GM04503 (cell line): ENCODE results near the gene CORO2A.

ENCODE experiments used
- DNase-seq: peaks from one replicate; pipeline ENCODE4 v3.0.0-alpha.2; 2012; ENCODE audit warnings: low read depth

The CORO2A gene

GRCh38 chr9:98219794-98220370 is 27.4 kb upstream of the CORO2A start:
- DNase-seq = no peak

- DNase-seq = no peak
These were observed 26.9 kb upstream of the CORO2A start for GRCh38 chr9:98219364-98219716.

GRCh38 chr9:98218562-98219363 is 26.3 kb upstream of the CORO2A start:
- DNase-seq = no peak

- DNase-seq = no peak
These were observed 24.8 kb upstream of the CORO2A start for GRCh38 chr9:98217255-98217654.

GRCh38 chr9:98216391-98216790 is 24.0 kb upstream of the CORO2A start:
- no peak for DNase-seq

- no peak for DNase-seq
These were observed 23.4 kb upstream of the CORO2A start for GRCh38 chr9:98215821-98216220.

- DNase-seq = no peak
These were observed 22.8 kb upstream of the CORO2A start for GRCh38 chr9:98215271-98215670.

GRCh38 chr9:98214811-98215210 is 22.4 kb upstream of the CORO2A start:
- no peak for DNase-seq

GRCh38 chr9:98211260-98211659 is 18.8 kb upstream of the CORO2A start:
- no peak for DNase-seq

GRCh38 chr9:98210435-98210834 is 18.0 kb upstream of the CORO2A start:
- no peak for DNase-seq

- no peak for DNase-seq
These were observed 17.1 kb upstream of the CORO2A start for GRCh38 chr9:98209530-98209929.

GRCh38 chr9:98208635-98209034 is 16.2 kb upstream of the CORO2A start:
- DNase-seq = no peak

GRCh38 chr9:98207606-98208005 is 15.2 kb upstream of the CORO2A start:
- no peak for DNase-seq

GRCh38 chr9:98206754-98207153 is 14.3 kb upstream of the CORO2A start:
- DNase-seq = no peak

GRCh38 chr9:98204692-98205091 is 12.3 kb upstream of the CORO2A start:
- DNase-seq = no peak

GRCh38 chr9:98203153-98203552 is 10.7 kb upstream of the CORO2A start:
- no peak for DNase-seq

GRCh38 chr9:98202252-98202651 is 9.8 kb upstream of the CORO2A start:
- DNase-seq = no peak

GRCh38 chr9:98201749-98202148 is 9.3 kb upstream of the CORO2A start:
- no peak for DNase-seq

GRCh38 chr9:98201102-98201501 is 8.7 kb upstream of the CORO2A start:
- no peak for DNase-seq

- DNase-seq = no peak
These were observed 7.1 kb upstream of the CORO2A start for GRCh38 chr9:98199388-98200033.

- DNase-seq = no peak
These were observed 3.2 kb upstream of the CORO2A start for GRCh38 chr9:98195671-98196070.

GRCh38 chr9:98193336-98193944 is 1.0 kb upstream of the CORO2A start:
- no peak for DNase-seq
